ENCODE data around the gene CDC42BPB. TPM values are rescaled to one million over a fixed set of nuclear protein-coding genes. Genes with fewer than 3 reads are reported as not detected.

The CDC42BPB gene
- polyA plus RNA-seq, 1 donor (not counting 4 experiments of a cell fraction or from before 2014, with no cell fraction given): 41.3 TPM

DNA sequence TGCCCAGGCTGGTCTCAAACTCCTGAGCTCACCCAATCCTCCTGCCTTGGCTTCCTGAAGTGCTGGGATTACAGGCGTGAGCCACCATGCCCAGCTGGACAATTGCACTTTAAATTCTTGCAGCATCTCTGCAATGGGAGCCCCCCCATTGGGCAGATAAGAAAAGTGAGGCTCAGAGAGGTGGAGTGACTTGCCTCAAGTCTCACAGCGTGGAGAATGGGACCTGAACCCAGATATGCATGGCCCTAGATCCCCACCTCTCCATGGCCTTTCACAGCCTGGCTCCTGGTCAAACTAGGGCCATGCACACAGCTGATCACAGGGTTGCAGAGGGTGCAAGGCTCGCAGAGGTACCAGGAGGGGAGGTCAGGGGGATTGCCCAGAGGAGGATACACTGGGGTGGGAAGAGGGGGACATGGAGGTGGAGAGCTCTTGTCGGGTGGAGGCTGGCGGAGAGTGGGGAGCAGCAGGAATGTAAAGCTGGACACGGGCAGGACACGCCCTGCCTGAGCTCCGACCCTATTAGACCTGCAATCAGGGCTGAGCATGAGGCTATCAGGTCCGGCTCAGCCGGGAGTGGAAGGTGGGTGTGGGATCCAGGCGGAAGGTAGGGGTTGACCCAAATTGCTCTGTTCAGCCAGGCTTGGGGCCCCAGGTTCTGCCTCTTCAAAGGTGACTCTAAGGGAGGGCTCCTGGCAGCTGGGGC lies 44.1 kb upstream of the CDC42BPB start:
- dilution Hi-C loops (cut with MboI; ENCODE audit: extremely low pct_ligation_motif_present, low sequenced_read_pairs): no loop called here

DNA sequence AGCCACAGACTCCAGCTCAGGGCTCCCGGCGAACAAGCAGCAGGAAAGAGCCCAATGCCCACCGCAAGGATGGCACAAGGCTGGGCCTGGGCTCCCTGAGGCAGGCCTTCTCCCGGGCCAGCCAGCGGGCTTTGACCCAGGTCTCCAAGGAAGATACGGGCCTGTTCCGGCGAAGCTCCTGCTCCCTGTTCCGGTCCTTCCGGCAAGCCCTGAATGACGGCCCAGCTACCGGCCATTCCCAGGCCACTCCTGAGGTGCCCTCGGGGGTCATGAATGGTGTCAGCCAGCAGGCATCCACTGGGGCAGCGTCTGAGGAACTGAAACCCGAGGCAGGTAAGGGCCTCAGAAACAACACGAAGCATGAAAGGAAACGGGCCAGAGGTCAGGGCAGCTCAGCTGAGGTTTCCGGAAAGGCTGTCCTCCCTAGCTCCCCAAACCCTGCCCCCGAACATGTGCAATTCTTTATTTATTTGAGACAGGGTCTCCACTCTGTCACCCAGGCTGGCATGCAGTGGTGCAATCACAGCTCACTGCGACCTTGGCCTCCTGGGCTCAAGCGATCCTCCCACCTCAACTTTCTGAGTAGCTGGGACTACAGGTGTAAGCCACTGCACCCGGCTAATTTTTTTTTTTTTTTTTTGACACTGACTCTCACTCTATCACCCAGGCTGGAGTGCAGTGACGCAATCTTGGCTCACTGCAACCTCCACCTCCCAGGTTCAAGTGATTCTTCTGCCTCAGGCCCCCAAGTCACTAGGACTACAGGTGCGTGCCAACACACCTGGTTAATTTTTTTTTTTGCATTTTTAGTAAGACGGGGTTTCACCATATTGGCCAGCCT lies 43.2 kb upstream of the CDC42BPB start:
- H2AFZ ChIP-seq (ENCODE audit: control insufficient read depth, low read length): no peak overlapping the region
- H4K20me1 ChIP-seq (ENCODE audit: control insufficient read depth, extremely low read depth, insufficient read depth, low read length): no peaks in the 10 kb centered on the region
- TF ChIP-seq EZH2 (IDR thresholded peaks at IDR 0.05; ENCODE audit: low read length): no peak
- TF ChIP-seq CTCF (optimal IDR thresholded peaks at IDR 0.05 in 1 of 3, IDR thresholded peaks at IDR 0.05 in 1 of 3, conservative IDR thresholded peaks at IDR 0.05 in 1 of 3; ENCODE audit: extremely low read depth in 1 of 3, insufficient read depth in 2 of 3, low read length in 3 of 3): no peak
- no peak overlapping the region for H3K27ac ChIP-seq (ENCODE audit: control insufficient read depth, insufficient read depth, low read length)
- no peak overlapping the region for H3K4me2 ChIP-seq (ENCODE audit: control insufficient read depth, extremely low read depth, insufficient read depth, low read depth, low read length)
- FAIRE-seq (no peak), DNase-seq (ENCODE audit: low read depth, low spot score) (no peak)
- H3K79me2 ChIP-seq (ENCODE audit: control insufficient read depth, insufficient read depth, low read length): no peaks in the 10 kb centered on the region
- H3K9me1 ChIP-seq (ENCODE audit: control insufficient read depth, extremely low read depth, insufficient read depth, low read length): no peaks in the 10 kb centered on the region
- H3K36me3 ChIP-seq (ENCODE audit: control insufficient read depth in 2 of 2, extremely low read depth in 1 of 2, insufficient read depth in 2 of 2, low read length in 2 of 2): no peaks in the 10 kb centered on the region
- peaks cover 57% of the 10 kb centered on the region for H3K27me3 ChIP-seq (ENCODE audit: control insufficient read depth, extremely low read depth, insufficient read depth, low read length)
- no peak overlapping the region for H3K9ac ChIP-seq (ENCODE audit: control insufficient read depth, extremely low read depth, insufficient read depth, low read length)
- dilution Hi-C loops (cut with MboI; ENCODE audit: extremely low pct_ligation_motif_present, low sequenced_read_pairs): no loop called here
- peaks cover 2% of the 10 kb centered on the region for H3K4me1 ChIP-seq (ENCODE audit: control insufficient read depth, extremely low read depth, insufficient read depth, low read length)
- H3K4me3 ChIP-seq (ENCODE audit: control insufficient read depth in 2 of 3, extremely low read depth in 1 of 3, insufficient read depth in 2 of 3, low read depth in 1 of 3, low read length in 3 of 3): no peak overlapping the region
- H3K9me3 ChIP-seq (ENCODE audit: control insufficient read depth, low read depth, low read length): no peaks in the 10 kb centered on the region

More for the DNA sequence above, 44.1 kb upstream of the CDC42BPB start:
- Histone ChIP-seq H3K36me3 (ENCODE audit: control insufficient read depth in 2 of 2, extremely low read depth in 1 of 2, insufficient read depth in 2 of 2, low read length in 2 of 2) (no peaks in the 10 kb centered on the region), H3K4me3 (ENCODE audit: control insufficient read depth in 2 of 3, extremely low read depth in 1 of 3, insufficient read depth in 2 of 3, low read depth in 1 of 3, low read length in 3 of 3) (no peak overlapping the region), H4K20me1 (ENCODE audit: control insufficient read depth, extremely low read depth, insufficient read depth, low read length) (peaks cover 2% of the 10 kb centered on the region), H3K27me3 (ENCODE audit: control insufficient read depth, extremely low read depth, insufficient read depth, low read length) (peaks cover 60% of the 10 kb centered on the region), H3K27ac (ENCODE audit: control insufficient read depth, insufficient read depth, low read length) (no peak overlapping the region), H3K79me2 (ENCODE audit: control insufficient read depth, insufficient read depth, low read length) (no peaks in the 10 kb centered on the region), H3K4me2 (ENCODE audit: control insufficient read depth, extremely low read depth, insufficient read depth, low read depth, low read length) (no peak overlapping the region), H3K9ac (ENCODE audit: control insufficient read depth, extremely low read depth, insufficient read depth, low read length) (no peak overlapping the region), H3K9me3 (ENCODE audit: control insufficient read depth, low read depth, low read length) (no peaks in the 10 kb centered on the region), H3K4me1 (ENCODE audit: control insufficient read depth, extremely low read depth, insufficient read depth, low read length) (peaks cover 2% of the 10 kb centered on the region), H3K9me1 (ENCODE audit: control insufficient read depth, extremely low read depth, insufficient read depth, low read length) (no peaks in the 10 kb centered on the region), H2AFZ (ENCODE audit: control insufficient read depth, low read length) (no peak overlapping the region)
- FAIRE-seq (no peak), DNase-seq (ENCODE audit: low read depth, low spot score) (no peak)
- TF ChIP-seq CTCF (optimal IDR thresholded peaks at IDR 0.05 in 1 of 3, IDR thresholded peaks at IDR 0.05 in 1 of 3, conservative IDR thresholded peaks at IDR 0.05 in 1 of 3; ENCODE audit: extremely low read depth in 1 of 3, insufficient read depth in 2 of 3, low read length in 3 of 3) (no peak), EZH2 (IDR thresholded peaks at IDR 0.05; ENCODE audit: low read length) (no peak)
